WTC11 (cell line): ENCODE results near the gene ZNF385A. TPM values are rescaled to one million over a fixed set of nuclear protein-coding genes. Genes with fewer than 3 reads are reported as not detected.

Experiments
- ATAC-seq: fragments of 200-7000 bp; cut with Tn5 transposase; 2 replicates; pipeline ENCODE4 v1.10.0; 2021; ENCODE audit warnings: mild to moderate bottlenecking, moderate library complexity
- CTCF ChIA-PET: fragments of 300-600 bp; sonication (Branson Sonifier 250); formaldehyde crosslinking; loops from one replicate; lab custom pipeline; 2021; ENCODE audit warnings: antibody characterized with exemption; lab: Charles Lee
- POLR2A ChIA-PET: fragments of 350-600 bp; sonication (Branson Sonifier 250); formaldehyde crosslinking; loops from one replicate; lab custom pipeline; 2021; ENCODE audit warnings: antibody characterized with exemption; lab: Charles Lee
- DNase-seq: peaks from one replicate; pipeline ENCODE4 v3.0.0; 2021; ENCODE audit warnings: low spot score
- H3K27ac Mint-ChIP-seq: 2 replicates; pipeline ENCODE4 v1.8.0; 2021; ENCODE audit warnings: mixed read lengths
- H3K27me3 Mint-ChIP-seq: 2 replicates; pipeline ENCODE4 v1.8.0; 2021; ENCODE audit warnings: low read depth, mild to moderate bottlenecking, moderate library complexity, mixed read lengths
- H3K36me3 Mint-ChIP-seq: 2 replicates; pipeline ENCODE4 v1.8.0; 2021; ENCODE audit warnings: mixed read lengths
- H3K4me1 Mint-ChIP-seq: 2 replicates; pipeline ENCODE4 v1.8.0; 2022; ENCODE audit warnings: mixed read lengths
- H3K4me3 Mint-ChIP-seq: 2 replicates; pipeline ENCODE4 v1.8.0; 2021; ENCODE audit warnings: mild to moderate bottlenecking, moderate library complexity, mixed read lengths
- H3K9me3 Mint-ChIP-seq: 2 replicates; pipeline ENCODE4 v1.8.0; 2021; ENCODE audit warnings: mixed read lengths
- ATF2 ChIP-seq: sonication (generic); formaldehyde crosslinking; IDR thresholded peaks from 2 replicates; pipeline ENCODE4 v1.8.1; 2022; ENCODE audit warnings: low read depth, missing genetic modification reagents, borderline replicate concordance
- EMX1 ChIP-seq: fragments of 250-450 bp; sonication (Bioruptor Pico); IDR thresholded peaks from 2 replicates; pipeline ENCODE4 v1.8.0; 2021; ENCODE audit warnings: mild to moderate bottlenecking
- ETV6 ChIP-seq: sonication (generic); formaldehyde crosslinking; IDR thresholded peaks from 2 replicates; pipeline ENCODE4 v1.8.1; 2022; ENCODE audit warnings: mild to moderate bottlenecking, missing genetic modification reagents
- FOXJ3 ChIP-seq: sonication (generic); formaldehyde crosslinking; IDR thresholded peaks from 2 replicates; pipeline ENCODE4 v1.9.0; 2021; ENCODE audit warnings: missing genetic modification reagents, mild to moderate bottlenecking, borderline replicate concordance
- FOXP1 ChIP-seq: sonication (generic); formaldehyde crosslinking; IDR thresholded peaks from 2 replicates; pipeline ENCODE4 v1.8.0; 2022; ENCODE audit warnings: missing genetic modification reagents, mild to moderate bottlenecking, moderate library complexity, borderline replicate concordance
- IRF1 ChIP-seq: sonication (generic); formaldehyde crosslinking; IDR thresholded peaks from 2 replicates; pipeline ENCODE4 v1.8.0; 2023; ENCODE audit warnings: missing genetic modification reagents
- MYBL2 ChIP-seq: sonication (generic); formaldehyde crosslinking; IDR thresholded peaks from 2 replicates; pipeline ENCODE4 v1.8.1; 2023; ENCODE audit warnings: mild to moderate bottlenecking, moderate library complexity, missing genetic modification reagents
- NFYB ChIP-seq: sonication (generic); formaldehyde crosslinking; conservative IDR thresholded peaks from 2 replicates; pipeline ENCODE4 v1.8.0; 2022; ENCODE audit warnings: low read depth, missing genetic modification reagents
- ZNF232 ChIP-seq: sonication (generic); formaldehyde crosslinking; IDR thresholded peaks from 2 replicates; pipeline ENCODE4 v1.8.0; 2022; ENCODE audit warnings: mild to moderate bottlenecking, missing genetic modification reagents
- ZNF281 ChIP-seq: sonication (generic); formaldehyde crosslinking; IDR thresholded peaks from 2 replicates; pipeline ENCODE4 v1.8.0; 2023; ENCODE audit warnings: mild to moderate bottlenecking, missing genetic modification reagents
- ZNF317 ChIP-seq: sonication (generic); formaldehyde crosslinking; IDR thresholded peaks from 2 replicates; pipeline ENCODE4 v1.8.1; 2023; ENCODE audit warnings: low read depth, mild to moderate bottlenecking, moderate library complexity, missing genetic modification reagents, borderline replicate concordance
- ZNF416 ChIP-seq: fragments of 250-450 bp; sonication (Bioruptor Pico); IDR thresholded peaks from 2 replicates; pipeline ENCODE4 v1.9.0; 2021; ENCODE audit warnings: mild to moderate bottlenecking, inconsistent platforms
- ZNF423 ChIP-seq: fragments of 250-450 bp; sonication (Bioruptor Pico); IDR thresholded peaks from 2 replicates; pipeline ENCODE4 v2.1.2; 2022; ENCODE audit warnings: mild to moderate bottlenecking, moderate library complexity
- total RNA-seq: library from RNA; stranded (reverse); gene quantifications from 3 replicates; pipeline ENCODE4 v1.2.3, GENCODE V29; 2021
- TF ChIP-seq, protein P1 (sequence below): sonication (generic); formaldehyde crosslinking; IDR thresholded peaks from 2 replicates; pipeline ENCODE4 v1.8.1; 2023; ENCODE audit warnings: mild to moderate bottlenecking, moderate library complexity, missing genetic modification reagents
- TF ChIP-seq, protein P2 (sequence below): sonication (generic); formaldehyde crosslinking; conservative IDR thresholded peaks from 2 replicates; pipeline ENCODE4 v1.8.1; 2023; ENCODE audit warnings: mild to moderate bottlenecking, low read depth, missing genetic modification reagents, moderate library complexity
- TF ChIP-seq, protein P3 (sequence below): fragments of 250-450 bp; sonication (Bioruptor Pico); IDR thresholded peaks from 2 replicates; pipeline ENCODE4 v1.8.0; 2021; ENCODE audit warnings: mild to moderate bottlenecking
- TF ChIP-seq, protein P4 (sequence below): fragments of 250-450 bp; sonication (Bioruptor Pico); IDR thresholded peaks from 2 replicates; pipeline ENCODE4 v1.9.0; 2021; ENCODE audit warnings: mild to moderate bottlenecking
- TF ChIP-seq, protein P5 (sequence below): sonication (generic); formaldehyde crosslinking; IDR thresholded peaks from 2 replicates; pipeline ENCODE4 v1.8.1; 2023; ENCODE audit warnings: mild to moderate bottlenecking, missing genetic modification reagents
- TF ChIP-seq, protein P6 (sequence below): sonication (generic); formaldehyde crosslinking; IDR thresholded peaks from 2 replicates; pipeline ENCODE4 v1.8.1; 2023; ENCODE audit warnings: mild to moderate bottlenecking, missing genetic modification reagents, moderate library complexity

ZNF385A gene
- total RNA-seq, 1 experiment from 2014 or later = 23.5 TPM

DNA sequence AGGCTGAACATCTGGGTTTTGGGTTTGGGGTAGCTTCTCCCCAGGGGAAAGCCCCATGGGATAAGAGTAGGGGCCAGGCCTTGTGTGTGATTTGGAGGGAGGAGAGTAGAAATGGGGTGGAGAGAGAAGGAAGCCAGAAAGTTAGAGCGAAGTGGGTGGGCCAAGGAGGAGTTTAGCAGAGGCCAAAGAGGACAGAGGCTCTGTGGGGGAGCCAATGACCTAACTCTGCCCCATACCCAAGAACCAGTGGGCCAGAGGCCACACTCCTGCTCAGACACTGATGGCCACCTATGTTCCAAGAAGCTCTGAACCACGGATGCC is 9.3 kb downstream of the ZNF385A start:
- CTCF ChIA-PET = interaction anchor here (1.5 kb wide), 1 partner anchor 16 kb away, joined by 5 read pairs; no protein-coding TSS in a partner anchor
- H3K27ac Mint-ChIP-seq = no peak overlapping the region
- TF ChIP-seq, protein P1, sequence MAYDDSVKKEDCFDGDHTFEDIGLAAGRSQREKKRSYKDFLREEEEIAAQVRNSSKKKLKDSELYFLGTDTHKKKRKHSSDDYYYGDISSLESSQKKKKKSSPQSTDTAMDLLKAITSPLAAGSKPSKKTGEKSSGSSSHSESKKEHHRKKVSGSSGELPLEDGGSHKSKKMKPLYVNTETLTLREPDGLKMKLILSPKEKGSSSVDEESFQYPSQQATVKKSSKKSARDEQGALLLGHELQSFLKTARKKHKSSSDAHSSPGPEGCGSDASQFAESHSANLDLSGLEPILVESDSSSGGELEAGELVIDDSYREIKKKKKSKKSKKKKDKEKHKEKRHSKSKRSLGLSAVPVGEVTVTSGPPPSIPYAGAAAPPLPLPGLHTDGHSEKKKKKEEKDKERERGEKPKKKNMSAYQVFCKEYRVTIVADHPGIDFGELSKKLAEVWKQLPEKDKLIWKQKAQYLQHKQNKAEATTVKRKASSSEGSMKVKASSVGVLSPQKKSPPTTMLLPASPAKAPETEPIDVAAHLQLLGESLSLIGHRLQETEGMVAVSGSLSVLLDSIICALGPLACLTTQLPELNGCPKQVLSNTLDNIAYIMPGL (CRISPR knock-in tag) = no peak
- TF ChIP-seq ZNF317 (no peak), FOXP1 (CRISPR knock-in tag) (no peak), ZNF281 (CRISPR knock-in tag) (no peak), ZNF232 (CRISPR knock-in tag) (no peak), EMX1 (CRISPR knock-in tag) (no peak), FOXJ3 (CRISPR knock-in tag) (no peak), MYBL2 (no peak), IRF1 (no peak), ZNF416 (CRISPR knock-in tag) (no peak), NFYB (CRISPR knock-in tag) (no peak), ZNF423 (no peak), ATF2 (CRISPR knock-in tag) (no peak), ETV6 (CRISPR knock-in tag) (no peak)
- TF ChIP-seq, protein P2, sequence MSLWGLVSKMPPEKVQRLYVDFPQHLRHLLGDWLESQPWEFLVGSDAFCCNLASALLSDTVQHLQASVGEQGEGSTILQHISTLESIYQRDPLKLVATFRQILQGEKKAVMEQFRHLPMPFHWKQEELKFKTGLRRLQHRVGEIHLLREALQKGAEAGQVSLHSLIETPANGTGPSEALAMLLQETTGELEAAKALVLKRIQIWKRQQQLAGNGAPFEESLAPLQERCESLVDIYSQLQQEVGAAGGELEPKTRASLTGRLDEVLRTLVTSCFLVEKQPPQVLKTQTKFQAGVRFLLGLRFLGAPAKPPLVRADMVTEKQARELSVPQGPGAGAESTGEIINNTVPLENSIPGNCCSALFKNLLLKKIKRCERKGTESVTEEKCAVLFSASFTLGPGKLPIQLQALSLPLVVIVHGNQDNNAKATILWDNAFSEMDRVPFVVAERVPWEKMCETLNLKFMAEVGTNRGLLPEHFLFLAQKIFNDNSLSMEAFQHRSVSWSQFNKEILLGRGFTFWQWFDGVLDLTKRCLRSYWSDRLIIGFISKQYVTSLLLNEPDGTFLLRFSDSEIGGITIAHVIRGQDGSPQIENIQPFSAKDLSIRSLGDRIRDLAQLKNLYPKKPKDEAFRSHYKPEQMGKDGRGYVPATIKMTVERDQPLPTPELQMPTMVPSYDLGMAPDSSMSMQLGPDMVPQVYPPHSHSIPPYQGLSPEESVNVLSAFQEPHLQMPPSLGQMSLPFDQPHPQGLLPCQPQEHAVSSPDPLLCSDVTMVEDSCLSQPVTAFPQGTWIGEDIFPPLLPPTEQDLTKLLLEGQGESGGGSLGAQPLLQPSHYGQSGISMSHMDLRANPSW (CRISPR knock-in tag) = no peak
- TF ChIP-seq, protein P3, sequence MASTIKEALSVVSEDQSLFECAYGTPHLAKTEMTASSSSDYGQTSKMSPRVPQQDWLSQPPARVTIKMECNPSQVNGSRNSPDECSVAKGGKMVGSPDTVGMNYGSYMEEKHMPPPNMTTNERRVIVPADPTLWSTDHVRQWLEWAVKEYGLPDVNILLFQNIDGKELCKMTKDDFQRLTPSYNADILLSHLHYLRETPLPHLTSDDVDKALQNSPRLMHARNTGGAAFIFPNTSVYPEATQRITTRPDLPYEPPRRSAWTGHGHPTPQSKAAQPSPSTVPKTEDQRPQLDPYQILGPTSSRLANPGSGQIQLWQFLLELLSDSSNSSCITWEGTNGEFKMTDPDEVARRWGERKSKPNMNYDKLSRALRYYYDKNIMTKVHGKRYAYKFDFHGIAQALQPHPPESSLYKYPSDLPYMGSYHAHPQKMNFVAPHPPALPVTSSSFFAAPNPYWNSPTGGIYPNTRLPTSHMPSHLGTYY (CRISPR knock-in tag) = no peak
- TF ChIP-seq, protein P4, sequence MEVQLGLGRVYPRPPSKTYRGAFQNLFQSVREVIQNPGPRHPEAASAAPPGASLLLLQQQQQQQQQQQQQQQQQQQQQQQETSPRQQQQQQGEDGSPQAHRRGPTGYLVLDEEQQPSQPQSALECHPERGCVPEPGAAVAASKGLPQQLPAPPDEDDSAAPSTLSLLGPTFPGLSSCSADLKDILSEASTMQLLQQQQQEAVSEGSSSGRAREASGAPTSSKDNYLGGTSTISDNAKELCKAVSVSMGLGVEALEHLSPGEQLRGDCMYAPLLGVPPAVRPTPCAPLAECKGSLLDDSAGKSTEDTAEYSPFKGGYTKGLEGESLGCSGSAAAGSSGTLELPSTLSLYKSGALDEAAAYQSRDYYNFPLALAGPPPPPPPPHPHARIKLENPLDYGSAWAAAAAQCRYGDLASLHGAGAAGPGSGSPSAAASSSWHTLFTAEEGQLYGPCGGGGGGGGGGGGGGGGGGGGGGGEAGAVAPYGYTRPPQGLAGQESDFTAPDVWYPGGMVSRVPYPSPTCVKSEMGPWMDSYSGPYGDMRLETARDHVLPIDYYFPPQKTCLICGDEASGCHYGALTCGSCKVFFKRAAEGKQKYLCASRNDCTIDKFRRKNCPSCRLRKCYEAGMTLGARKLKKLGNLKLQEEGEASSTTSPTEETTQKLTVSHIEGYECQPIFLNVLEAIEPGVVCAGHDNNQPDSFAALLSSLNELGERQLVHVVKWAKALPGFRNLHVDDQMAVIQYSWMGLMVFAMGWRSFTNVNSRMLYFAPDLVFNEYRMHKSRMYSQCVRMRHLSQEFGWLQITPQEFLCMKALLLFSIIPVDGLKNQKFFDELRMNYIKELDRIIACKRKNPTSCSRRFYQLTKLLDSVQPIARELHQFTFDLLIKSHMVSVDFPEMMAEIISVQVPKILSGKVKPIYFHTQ (CRISPR knock-in tag) = no peak
- TF ChIP-seq, protein P5, sequence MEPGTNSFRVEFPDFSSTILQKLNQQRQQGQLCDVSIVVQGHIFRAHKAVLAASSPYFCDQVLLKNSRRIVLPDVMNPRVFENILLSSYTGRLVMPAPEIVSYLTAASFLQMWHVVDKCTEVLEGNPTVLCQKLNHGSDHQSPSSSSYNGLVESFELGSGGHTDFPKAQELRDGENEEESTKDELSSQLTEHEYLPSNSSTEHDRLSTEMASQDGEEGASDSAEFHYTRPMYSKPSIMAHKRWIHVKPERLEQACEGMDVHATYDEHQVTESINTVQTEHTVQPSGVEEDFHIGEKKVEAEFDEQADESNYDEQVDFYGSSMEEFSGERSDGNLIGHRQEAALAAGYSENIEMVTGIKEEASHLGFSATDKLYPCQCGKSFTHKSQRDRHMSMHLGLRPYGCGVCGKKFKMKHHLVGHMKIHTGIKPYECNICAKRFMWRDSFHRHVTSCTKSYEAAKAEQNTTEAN (CRISPR knock-in tag) = no peak
- TF ChIP-seq, protein P6, sequence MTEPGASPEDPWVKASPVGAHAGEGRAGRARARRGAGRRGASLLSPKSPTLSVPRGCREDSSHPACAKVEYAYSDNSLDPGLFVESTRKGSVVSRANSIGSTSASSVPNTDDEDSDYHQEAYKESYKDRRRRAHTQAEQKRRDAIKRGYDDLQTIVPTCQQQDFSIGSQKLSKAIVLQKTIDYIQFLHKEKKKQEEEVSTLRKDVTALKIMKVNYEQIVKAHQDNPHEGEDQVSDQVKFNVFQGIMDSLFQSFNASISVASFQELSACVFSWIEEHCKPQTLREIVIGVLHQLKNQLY = no peak
- TF ChIP-seq, all 79 proteins: peak for 0

More for the DNA sequence above, 9.3 kb downstream of the ZNF385A start:
- H3K4me1 Mint-ChIP-seq = peaks cover 20% of the 10 kb centered on the region
- H3K36me3 Mint-ChIP-seq = peaks cover 22% of the 10 kb centered on the region
- POLR2A ChIA-PET = no interaction called here
- H3K27me3 Mint-ChIP-seq = peaks cover 14% of the 10 kb centered on the region
- no peak for ATAC-seq
- H3K9me3 Mint-ChIP-seq = no peaks in the 10 kb centered on the region
- no peak for DNase-seq
- H3K4me3 Mint-ChIP-seq = no peak overlapping the region
